IPS DF 6.9 (cell line): ENCODE measurements around the gene VIT.

Source experiments
- DNase-seq: peaks from one replicate; pipeline ENCODE4 v3.0.0-alpha.2; 2013; ENCODE audit warnings: low read depth, low spot score
- H3K27ac ChIP-seq: one replicate; pipeline ENCODE4 v1.5.1; 2013; ENCODE audit warnings: low read length, control low read depth
- H3K27me3 ChIP-seq: 2 replicates; pipeline ENCODE4 v1.6.1; 2013; ENCODE audit warnings: mild to moderate bottlenecking, low read length; ENCODE audit not compliant: control insufficient read depth, insufficient read depth
- H3K36me3 ChIP-seq: 2 replicates; pipeline ENCODE4 v1.6.1; 2013; ENCODE audit warnings: low read length; ENCODE audit not compliant: control insufficient read depth, insufficient read depth
- H3K4me1 ChIP-seq: 2 replicates; pipeline ENCODE4 v1.6.1; 2013; ENCODE audit warnings: low read length; ENCODE audit not compliant: control insufficient read depth, insufficient read depth
- H3K4me3 ChIP-seq: 2 replicates; pipeline ENCODE4 v1.5.1; 2013; ENCODE audit warnings: mild to moderate bottlenecking, low read length
- H3K9me3 ChIP-seq: 2 replicates; pipeline ENCODE4 v1.6.1; 2013; ENCODE audit warnings: low read length, inconsistent platforms; ENCODE audit not compliant: control insufficient read depth, insufficient read depth
- WGBS: extraction: QIAGEN DNeasy Blood & Tissue Kit; methylation state at CpG from one replicate; pipeline ENCODE4 v1.1.7; 2013; ENCODE audit warnings: mixed read lengths, missing lambda C conversion rate; ENCODE audit not compliant: insufficient read length, insufficient coverage; 5-methylcytosine and 5-hydroxymethylcytosine counted together

VIT gene

DNA sequence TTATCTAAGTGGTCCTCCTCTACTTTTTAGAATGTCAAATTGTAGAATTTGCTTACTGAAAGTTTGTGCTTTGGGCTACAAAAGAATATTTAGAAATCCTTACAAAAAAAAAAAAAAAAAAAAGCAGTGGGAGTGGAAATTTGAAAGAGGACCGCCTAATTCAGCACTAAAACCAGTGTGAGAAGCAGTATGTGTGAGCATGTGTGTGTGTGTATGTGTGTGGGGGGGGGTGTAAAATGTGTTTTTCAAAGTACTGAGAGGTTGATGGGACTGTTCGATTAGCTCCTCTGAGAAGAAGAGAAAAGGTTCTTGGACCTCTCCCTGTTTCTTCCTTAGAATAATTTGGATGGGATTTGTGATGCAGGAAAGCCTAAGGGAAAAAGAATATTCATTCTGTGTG, at the start of gene VIT:
TSS of gene VIT (plus strand) at position 175 of the 400 bp plus-strand sequence. CDS start 19,664 bp downstream, outside the sequence.
- Histone ChIP-seq H3K36me3 (no peaks in the 10 kb centered on the region), H3K27me3 (no peaks in the 10 kb centered on the region), H3K27ac (no peak within 1 kb of the TSS), H3K9me3 (no peaks in the 10 kb centered on the region), H3K4me3 (no peak within 1 kb of the TSS), H3K4me1 (no peaks in the 10 kb centered on the region; the same call in 1 of the 2 replicates)
- WGBS: no CpG with 5 or more reads among the region's 2 CpGs
- DNase-seq: no peak

GRCh38 chr2:36650031-36650829, 46.3 kb upstream of the VIT start:
- no peaks in the 10 kb centered on the region for H3K27me3 ChIP-seq
- no peak for DNase-seq
- H3K36me3 ChIP-seq: no peaks in the 10 kb centered on the region
- no CpG with 5 or more reads among the region's 4 CpGs for WGBS
- H3K4me1 ChIP-seq: no peaks in the 10 kb centered on the region
- H3K4me3 ChIP-seq: no peak overlapping the region
- H3K9me3 ChIP-seq: no peaks in the 10 kb centered on the region
- H3K27ac ChIP-seq: no peak overlapping the region

DNA sequence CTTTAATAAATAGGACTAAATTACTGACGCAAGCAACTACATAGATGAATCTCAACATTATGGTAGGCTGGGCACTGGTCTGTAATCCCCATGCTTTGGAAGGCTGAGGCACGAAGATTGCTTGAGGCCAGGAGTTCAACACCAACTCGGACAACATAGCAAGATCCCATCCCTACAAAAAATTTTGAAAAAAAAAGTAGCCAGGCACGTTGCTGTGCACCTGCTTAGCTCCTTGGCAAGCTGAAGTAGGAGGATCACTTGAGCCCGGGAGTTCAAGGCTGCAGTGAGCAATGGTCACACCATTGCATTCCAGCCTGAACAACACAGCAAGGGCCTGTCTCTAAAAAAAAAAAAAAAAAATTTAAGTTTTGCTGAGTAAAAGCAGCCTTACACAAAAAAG, 43.4 kb upstream of the VIT start:
- Histone ChIP-seq H3K4me1 (no peaks in the 10 kb centered on the region), H3K36me3 (no peaks in the 10 kb centered on the region), H3K4me3 (no peak overlapping the region), H3K27ac (no peak overlapping the region), H3K9me3 (no peaks in the 10 kb centered on the region), H3K27me3 (no peaks in the 10 kb centered on the region)
- DNase-seq: no peak
- no CpG with 5 or more reads among the region's 5 CpGs for WGBS

DNA sequence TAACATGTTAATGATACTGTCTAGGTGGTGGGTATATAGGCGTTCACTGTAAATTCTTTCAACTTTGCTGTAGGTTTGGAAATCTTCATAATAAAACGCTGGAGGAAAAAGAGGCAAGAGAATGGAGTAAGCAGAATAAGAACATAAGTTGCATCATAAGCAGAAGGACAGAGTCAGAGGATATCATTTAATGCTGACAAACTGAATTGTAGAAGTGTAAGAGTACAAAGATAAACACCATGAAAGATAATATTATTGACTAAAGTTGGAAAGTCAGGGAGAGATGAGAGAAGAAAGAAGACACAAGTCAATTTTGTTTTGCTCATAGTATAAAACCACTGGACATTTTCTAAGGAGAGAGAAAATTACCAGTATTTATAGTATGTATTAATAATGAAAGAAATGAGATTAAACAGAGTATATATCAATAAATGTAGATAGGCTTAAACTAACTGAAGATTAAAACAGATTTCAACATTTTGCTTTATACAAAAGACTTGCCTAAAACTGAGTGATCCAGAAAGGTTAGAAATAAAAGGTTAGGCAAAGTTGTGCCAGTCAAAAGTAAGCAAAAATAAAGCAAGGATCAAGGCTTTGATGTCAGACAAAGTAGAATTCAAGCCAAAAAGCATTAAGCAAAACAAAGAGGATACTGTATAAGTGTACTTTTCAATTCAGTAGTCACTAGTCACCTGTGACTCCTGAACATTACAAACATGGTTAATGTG, 42.4 kb upstream of the VIT start:
- H3K36me3 ChIP-seq: no peaks in the 10 kb centered on the region
- no peaks in the 10 kb centered on the region for H3K27me3 ChIP-seq
- no peak overlapping the region for H3K27ac ChIP-seq
- no peak overlapping the region for H3K4me3 ChIP-seq
- no CpG with 5 or more reads among the region's 2 CpGs for WGBS
- DNase-seq: no peak
- H3K9me3 ChIP-seq: no peaks in the 10 kb centered on the region
- no peaks in the 10 kb centered on the region for H3K4me1 ChIP-seq

DNA sequence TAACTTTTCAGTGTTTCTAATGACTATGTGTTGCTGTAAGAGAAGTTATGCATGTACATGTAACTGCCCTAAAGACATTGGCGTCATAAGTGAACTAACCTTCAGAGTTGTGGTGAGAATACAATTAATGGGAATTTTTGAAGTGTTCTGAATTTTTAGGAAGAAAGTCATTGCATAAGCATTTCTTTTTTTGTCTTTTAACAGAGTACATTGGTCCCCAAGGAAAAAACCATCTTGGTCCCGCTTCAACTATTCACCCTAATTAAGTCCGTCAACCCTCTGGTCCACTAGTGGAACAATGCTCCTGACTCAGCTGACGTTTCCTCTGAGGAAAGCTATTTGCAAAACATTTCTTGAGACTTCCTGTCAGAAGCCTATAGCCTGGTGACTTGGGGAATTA, 41.1 kb upstream of the VIT start:
- DNase-seq: no peak
- no CpG with 5 or more reads among the region's 4 CpGs for WGBS

DNA sequence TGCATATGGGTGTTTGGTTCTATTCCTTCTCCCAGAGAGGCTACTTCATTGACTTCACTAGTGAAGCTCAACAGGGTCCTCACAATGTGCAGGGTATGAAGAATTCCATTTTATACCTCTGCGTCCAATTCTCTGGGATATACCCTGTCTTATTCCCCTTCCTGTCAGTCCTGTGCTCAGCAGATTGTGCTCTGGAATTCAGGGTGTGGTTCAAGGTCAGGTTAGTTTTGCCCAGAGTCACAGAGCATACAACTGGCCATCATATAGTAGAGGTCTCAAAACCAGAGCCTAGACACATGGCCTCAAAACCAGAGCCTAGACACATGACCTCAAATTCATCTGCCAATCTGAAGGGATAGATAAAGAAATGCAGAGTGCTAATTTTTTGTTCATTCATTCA, 38.8 kb upstream of the VIT start:
- no peak overlapping the region for H3K4me3 ChIP-seq
- DNase-seq: no peak
- no peaks in the 10 kb centered on the region for H3K9me3 ChIP-seq
- WGBS: no CpG with 5 or more reads among the region's 1 CpG
- H3K27ac ChIP-seq: no peak overlapping the region
- H3K4me1 ChIP-seq: no peaks in the 10 kb centered on the region
- no peaks in the 10 kb centered on the region for H3K36me3 ChIP-seq
- H3K27me3 ChIP-seq: no peaks in the 10 kb centered on the region

More for the DNA sequence above, 41.1 kb upstream of the VIT start:
- H3K27me3 ChIP-seq: no peaks in the 10 kb centered on the region
- H3K4me1 ChIP-seq: no peaks in the 10 kb centered on the region
- H3K27ac ChIP-seq: no peak overlapping the region
- H3K9me3 ChIP-seq: no peaks in the 10 kb centered on the region
- H3K36me3 ChIP-seq: no peaks in the 10 kb centered on the region
- H3K4me3 ChIP-seq: no peak overlapping the region

DNA sequence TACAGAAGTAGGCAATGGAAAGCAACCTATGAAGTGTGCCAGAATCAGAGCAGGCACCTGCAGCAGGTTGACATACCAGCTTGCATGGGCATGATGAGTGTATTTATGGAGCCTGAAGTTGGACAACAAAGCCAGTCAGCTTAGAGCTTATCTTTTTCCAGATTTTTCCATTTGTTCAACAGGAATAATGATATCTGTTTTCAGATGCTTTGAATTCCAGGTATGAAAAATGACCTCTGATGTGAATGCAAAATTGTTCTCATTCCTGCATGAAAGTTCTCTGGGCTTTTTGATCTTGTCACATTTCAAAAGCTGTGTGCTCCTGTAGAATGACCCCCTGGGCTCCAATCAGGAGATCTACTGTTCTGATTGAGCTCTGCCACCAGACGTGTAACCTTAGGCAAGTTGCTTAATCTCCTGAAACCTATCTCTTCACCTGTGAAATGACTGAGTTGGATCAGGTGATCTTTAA, 38.2 kb upstream of the VIT start:
- WGBS: no CpG with 5 or more reads among the region's 1 CpG
- H3K9me3 ChIP-seq: no peaks in the 10 kb centered on the region
- H3K36me3 ChIP-seq: no peaks in the 10 kb centered on the region
- H3K4me1 ChIP-seq: no peaks in the 10 kb centered on the region
- H3K27ac ChIP-seq: no peak overlapping the region
- DNase-seq: no peak
- H3K27me3 ChIP-seq: no peaks in the 10 kb centered on the region
- no peak overlapping the region for H3K4me3 ChIP-seq

- no CpG with 5 or more reads among the region's 2 CpGs for WGBS
- Histone ChIP-seq H3K4me1 (no peaks in the 10 kb centered on the region), H3K27ac (no peak overlapping the region), H3K4me3 (no peak overlapping the region), H3K36me3 (no peaks in the 10 kb centered on the region), H3K9me3 (no peaks in the 10 kb centered on the region), H3K27me3 (no peaks in the 10 kb centered on the region)
- no peak for DNase-seq
These were observed 37.3 kb upstream of the VIT start for GRCh38 chr2:36659218-36659617.

DNA sequence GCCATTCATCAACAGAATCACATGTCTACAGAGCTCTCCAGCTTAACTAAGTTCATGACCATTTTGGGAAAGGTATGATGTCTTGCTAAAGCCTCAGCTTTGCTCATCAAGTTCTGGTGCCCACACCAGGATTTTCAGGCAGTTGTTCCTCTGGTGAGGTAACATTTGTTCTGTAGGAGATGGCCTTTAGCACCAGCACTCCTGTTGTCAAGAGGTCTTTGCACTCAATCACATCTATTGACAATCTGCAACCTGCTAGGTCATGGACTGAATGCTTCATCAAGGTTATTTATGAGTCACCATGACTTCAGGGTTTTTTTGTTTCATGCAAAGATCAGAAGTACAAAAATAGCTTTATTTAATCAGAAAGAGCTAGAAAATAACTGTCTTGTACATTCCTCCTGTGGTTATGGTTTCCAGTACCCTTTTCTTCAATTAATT, 36.6 kb upstream of the VIT start:
- no peaks in the 10 kb centered on the region for H3K4me1 ChIP-seq
- H3K36me3 ChIP-seq: no peaks in the 10 kb centered on the region
- no peak overlapping the region for H3K4me3 ChIP-seq
- DNase-seq: no peak
- no peak overlapping the region for H3K27ac ChIP-seq
- no peaks in the 10 kb centered on the region for H3K9me3 ChIP-seq
- no peaks in the 10 kb centered on the region for H3K27me3 ChIP-seq

DNA sequence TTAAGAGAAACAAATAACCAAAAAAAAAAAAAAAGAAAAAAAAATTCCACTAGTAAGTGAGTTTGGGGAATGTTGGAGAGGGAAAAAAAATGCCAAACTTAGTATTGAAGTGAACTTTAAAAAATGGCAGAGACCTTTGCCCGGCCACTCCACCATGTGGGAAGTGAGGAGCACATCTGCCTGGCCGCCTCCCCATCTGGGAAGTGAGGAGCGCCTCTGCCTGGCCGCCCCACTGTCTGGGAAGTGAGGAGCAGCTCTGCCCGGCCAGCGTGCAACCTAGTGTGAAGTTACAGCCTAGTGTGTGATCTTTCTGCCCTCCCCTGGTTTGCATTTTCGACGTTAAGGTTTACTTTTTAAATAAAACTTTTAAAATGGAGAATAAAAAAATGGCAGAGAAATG, 33.9 kb upstream of the VIT start:
- Histone ChIP-seq H3K27ac (no peak overlapping the region), H3K9me3 (no peaks in the 10 kb centered on the region), H3K4me1 (no peaks in the 10 kb centered on the region), H3K36me3 (no peaks in the 10 kb centered on the region), H3K27me3 (no peaks in the 10 kb centered on the region), H3K4me3 (no peak overlapping the region)
- DNase-seq: no peak
- no CpG with 5 or more reads among the region's 8 CpGs for WGBS
